Measurements from ENCODE around the gene IFI30. TPM values are rescaled to one million over a fixed set of nuclear protein-coding genes. Genes with fewer than 3 reads are reported as not detected.

Gene IFI30
- total RNA-seq, 2 donors from 2014 or later = 43.7 to 68.9 TPM

Other genes with a start within 250 kb of the IFI30 start
- 10 to 100 TPM; 74.5 to 86.8 TPM for gene CCDC124, start 240.8 kb upstream of the IFI30 start, total RNA-seq
- gene KCNN1, start 206.7 kb upstream of the IFI30 start, total RNA-seq = 1 to 10 TPM; 1.7 to 1.8 TPM
- 10 to 100 TPM; 14.8 to 21.6 TPM for gene ARRDC2, start 165.6 kb upstream of the IFI30 start, total RNA-seq
- gene IL12RB1, start 86.9 kb upstream of the IFI30 start, total RNA-seq = 1 to 10 TPM; 1.2 to 1.6 TPM
- gene MAST3, start 76.0 kb upstream of the IFI30 start, total RNA-seq = 1 to 10 TPM; 5.5 to 7.9 TPM
- 10 to 100 TPM; 22.1 to 24.5 TPM for gene PIK3R2, start 20.6 kb upstream of the IFI30 start, total RNA-seq
- 10 to 100 TPM in 1 of 2 donors, 1 to 10 TPM in 1; 8.7 to 13.4 TPM for gene MPV17L2, start 19.4 kb downstream of the IFI30 start, total RNA-seq
- gene RAB3A, start 30.2 kb downstream of the IFI30 start, total RNA-seq = 10 to 100 TPM; 23.8 to 29.2 TPM
- under 1 TPM in 1 of 2 donors, not detected in 1; 0.55 TPM for gene PDE4C, start 52.6 kb downstream of the IFI30 start, total RNA-seq
- 1 to 10 TPM in 1 of 2 donors, under 1 TPM in 1; 0.91 to 1.3 TPM for gene IQCN, start 100.6 kb downstream of the IFI30 start, total RNA-seq
- 100 to 1,000 TPM; 122 to 169 TPM for gene JUND, start 107.8 kb downstream of the IFI30 start, total RNA-seq
- gene LSM4, start 149.3 kb downstream of the IFI30 start, total RNA-seq = 10 to 100 TPM; 68.9 to 79.0 TPM
- gene PGPEP1, start 166.8 kb downstream of the IFI30 start, total RNA-seq = 10 to 100 TPM; 27.5 to 34.7 TPM
- gene GDF15, start 212.3 kb downstream of the IFI30 start, total RNA-seq = 1 to 10 TPM in 1 of 2 donors, under 1 TPM in 1; 0.50 to 1.5 TPM
- 1 to 10 TPM; 4.9 to 8.7 TPM for gene LRRC25, start 223.8 kb downstream of the IFI30 start, total RNA-seq
- gene SSBP4, start 245.6 kb downstream of the IFI30 start, total RNA-seq = 10 to 100 TPM; 37.4 to 49.3 TPM

Measured in left cardiac atrium (tissue), 2 donors.